HL-60/S4 treated with retinoic acid at 250 ng/mL for 4 days and 3 days (cell line): ENCODE data around the gene OVOL1.

Source experiments
- in situ Hi-C: fragments of 300-500 bp; cut with MboI; formaldehyde crosslinking; loops from 2 replicates; pipeline ENCODE4 v1.7.0; 2022; ENCODE audit warnings: low sequenced_read_pairs

OVOL1 gene

DNA sequence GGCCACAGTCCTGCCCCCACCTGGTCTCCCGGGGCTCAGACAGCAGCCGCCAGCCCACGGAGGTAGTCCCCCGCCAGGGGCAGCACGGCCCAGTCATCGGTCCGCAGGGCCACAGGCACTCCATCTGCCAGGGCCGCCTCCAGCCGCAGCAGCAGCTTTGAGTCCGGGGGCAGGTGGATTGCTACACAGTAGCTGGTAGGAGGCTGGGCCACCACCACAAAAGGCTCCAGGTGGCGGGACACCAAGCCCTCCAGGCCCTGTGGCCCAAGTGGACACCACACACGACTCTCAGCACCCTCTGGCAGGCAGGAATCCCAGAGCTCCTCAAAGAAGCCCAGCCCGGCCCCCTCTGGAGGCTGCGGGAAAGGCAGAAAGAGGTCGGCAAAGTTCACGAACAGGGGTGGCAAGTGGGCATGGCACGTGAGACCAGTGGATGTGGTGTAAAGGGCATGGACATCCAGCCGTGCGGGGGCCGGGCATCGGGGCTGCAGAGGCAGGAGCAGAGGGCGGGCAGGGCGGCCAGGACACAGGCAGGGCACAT, 9.0 kb upstream of the OVOL1 start:
- in situ Hi-C loops = no loop called here

DNA sequence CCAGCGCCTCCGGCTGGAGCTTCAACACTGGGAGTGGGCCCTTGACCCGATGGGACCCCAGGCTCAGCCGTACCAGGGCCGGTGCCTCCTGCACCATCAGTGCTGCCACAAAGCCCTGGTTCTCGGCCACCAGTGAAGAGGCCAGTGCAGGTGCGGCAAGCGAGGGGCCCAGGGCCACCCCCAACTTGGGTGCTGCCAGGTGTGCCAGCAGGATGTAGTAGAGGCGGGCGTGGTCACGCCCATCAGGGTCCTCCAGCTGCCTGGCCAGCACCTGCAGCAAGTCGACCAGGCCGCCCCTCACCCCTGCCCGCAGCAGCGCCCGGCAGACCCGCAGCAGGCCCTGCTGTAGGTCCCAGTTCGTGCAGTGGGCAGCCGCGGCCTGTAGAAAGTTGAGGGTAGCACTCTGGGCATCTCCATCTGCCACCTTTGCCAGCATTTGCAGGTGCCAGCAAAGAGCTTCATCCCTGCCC, 8.4 kb upstream of the OVOL1 start:
- in situ Hi-C loops = no loop called here

DNA sequence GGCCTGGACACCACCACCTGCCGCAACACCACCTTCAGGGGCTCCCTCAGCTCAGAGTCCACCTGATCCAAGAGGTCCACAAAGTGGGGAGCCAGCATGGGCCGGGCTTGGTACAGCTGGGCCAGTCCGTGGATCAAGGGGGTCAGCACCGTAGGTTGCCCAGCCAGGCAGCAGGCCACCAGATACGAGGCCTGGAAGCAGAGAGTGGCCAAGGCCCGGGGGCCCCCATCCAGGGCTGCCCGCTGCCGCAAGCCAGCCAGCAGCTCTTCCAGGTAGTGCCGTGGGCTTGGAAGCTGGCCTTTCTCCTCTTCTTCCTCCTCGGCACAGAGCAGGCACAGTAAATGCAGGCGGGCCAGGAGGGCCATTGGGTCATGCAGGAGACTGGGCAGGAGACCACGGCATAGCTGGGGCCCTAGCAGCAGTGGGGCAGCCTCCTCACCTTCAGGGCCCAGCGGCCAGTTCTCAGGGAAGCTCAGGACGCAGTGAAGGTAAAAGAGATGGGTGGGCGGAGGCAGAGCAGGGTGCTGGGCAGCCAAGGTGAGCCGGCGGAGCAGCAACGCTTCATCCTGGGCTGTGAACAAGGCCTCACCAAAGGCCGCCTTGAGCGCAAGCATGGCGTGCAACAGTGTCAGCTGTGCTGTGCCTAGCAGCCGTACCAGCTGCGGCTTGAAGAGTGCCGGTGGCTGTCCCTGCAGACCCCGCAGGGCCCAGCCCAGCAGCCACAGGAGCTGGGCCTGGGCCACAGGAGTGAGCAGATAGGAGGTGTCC, 7.8 kb upstream of the OVOL1 start:
- in situ Hi-C loops = no loop called here

DNA sequence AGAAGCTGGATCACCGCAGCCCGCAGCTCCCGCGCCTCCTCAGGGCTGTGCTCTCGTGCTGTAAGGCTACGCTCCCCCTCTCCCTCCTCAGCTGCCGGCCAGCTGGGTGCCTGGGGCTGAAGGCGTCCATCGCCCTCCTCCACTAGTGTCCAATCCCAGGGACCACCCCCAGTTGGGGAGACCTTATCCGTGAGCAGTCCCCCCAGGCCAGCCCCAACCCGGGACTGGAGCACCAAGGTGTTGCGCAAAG, 7.3 kb upstream of the OVOL1 start:
- in situ Hi-C loops = no loop called here

DNA sequence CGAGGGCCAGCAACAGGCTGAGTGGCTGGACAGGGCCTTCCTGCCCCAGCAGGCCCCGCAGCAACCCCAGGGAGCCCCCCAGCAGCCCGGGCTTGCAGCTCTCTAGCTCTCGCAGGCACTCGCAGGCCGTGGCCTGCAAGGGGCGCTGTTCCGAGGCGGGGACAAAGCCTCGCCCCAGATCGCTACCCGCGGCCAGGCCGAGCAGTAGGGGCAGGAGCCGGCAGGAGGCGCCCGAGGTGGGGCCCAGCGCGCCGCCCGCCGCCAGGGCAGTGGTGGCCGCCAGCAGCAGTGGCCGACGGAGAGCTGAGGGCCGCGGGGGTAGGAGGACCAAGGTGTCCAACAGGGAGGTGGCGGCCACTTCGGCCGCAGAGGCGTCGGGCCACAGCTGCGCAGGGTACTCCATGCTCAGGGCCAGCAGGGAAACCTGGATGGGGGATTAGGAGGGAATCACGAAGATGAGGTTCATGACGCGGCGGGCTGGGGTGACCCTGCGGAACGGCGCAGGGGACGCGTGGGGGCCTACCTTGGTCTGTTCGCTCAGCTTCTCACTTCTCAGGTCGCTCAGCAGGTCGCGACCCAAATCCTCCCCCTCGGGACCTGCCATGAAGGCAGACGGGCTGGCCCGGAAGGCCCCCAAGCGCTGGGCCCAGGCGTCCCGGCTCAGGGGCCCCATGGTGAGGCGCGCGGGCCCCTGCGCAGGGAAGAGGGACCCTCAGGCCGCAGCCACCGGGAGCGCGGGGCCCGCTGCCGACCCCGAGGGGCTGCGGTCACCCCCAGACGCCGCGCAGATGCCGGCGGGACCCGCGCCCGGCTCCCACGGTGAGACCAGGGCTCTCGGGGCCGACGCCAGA, 6.7 kb upstream of the OVOL1 start:
- in situ Hi-C loops = no loop called here

DNA sequence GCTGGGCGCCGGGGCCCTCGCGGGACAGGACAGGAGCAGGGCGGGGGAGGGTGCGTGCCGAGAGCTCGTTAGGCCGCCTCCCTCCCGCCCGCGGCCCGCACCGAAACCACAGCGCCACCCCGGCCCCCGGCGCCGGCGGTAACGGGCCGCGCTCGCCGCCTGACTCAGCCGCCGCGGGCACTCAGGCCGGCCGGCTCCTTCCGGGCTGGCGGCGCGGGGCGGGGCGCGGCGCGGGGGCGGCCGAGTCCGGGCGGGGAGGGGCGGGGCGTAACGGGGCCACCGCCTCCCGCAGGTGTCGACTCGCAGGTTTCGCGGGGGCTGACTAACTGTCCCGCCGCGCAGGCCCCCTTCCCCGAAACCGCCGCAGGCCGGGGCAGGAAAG, 6.1 kb upstream of the OVOL1 start, which contains the start of gene AP5B1:
TSS of gene AP5B1 (minus strand) at position 207 of the 382 bp plus-strand sequence. CDS start 385 bp downstream, outside the sequence.
- in situ Hi-C loops = no loop called here

DNA sequence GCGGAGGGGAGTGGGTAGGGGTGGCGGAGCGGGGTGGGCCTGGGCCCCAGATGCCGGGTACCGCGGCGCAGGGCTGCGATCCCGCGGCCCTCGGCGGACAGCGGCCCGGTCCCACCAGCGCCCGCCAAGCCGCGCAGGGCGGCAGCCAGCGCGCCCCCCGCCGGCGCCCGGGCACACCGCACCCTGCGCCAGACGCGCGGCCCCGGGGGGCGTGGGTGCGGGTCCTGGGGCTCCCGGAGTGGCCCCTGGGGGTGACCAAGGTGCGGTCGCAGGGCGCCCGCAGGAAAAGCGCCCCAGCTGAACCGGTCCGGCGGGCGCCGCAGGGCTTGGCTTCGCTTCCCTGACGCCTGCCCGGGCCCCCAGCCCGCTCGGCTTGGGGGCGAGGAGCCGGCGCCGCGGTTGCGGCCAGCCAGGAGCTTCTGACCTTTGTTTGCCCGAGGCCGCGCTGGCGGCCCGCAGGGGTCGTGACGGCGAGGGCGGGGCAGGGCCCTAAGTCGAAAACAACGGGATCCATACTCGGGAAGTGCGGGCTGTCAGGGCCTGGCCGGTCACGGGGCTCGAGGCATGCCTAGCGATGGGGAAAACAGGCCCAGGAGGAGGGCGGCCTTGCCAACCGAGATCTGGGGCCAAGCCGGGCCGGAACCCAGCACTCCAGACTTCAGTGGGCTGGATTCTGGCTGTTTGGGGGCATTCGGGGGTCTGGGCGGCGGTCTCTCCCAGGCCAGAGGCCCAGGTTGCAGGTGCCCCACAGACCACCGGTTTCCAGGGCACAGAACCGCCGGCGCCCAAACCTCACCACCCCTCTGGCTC, 5.5 kb upstream of the OVOL1 start:
- in situ Hi-C loops = no loop called here

DNA sequence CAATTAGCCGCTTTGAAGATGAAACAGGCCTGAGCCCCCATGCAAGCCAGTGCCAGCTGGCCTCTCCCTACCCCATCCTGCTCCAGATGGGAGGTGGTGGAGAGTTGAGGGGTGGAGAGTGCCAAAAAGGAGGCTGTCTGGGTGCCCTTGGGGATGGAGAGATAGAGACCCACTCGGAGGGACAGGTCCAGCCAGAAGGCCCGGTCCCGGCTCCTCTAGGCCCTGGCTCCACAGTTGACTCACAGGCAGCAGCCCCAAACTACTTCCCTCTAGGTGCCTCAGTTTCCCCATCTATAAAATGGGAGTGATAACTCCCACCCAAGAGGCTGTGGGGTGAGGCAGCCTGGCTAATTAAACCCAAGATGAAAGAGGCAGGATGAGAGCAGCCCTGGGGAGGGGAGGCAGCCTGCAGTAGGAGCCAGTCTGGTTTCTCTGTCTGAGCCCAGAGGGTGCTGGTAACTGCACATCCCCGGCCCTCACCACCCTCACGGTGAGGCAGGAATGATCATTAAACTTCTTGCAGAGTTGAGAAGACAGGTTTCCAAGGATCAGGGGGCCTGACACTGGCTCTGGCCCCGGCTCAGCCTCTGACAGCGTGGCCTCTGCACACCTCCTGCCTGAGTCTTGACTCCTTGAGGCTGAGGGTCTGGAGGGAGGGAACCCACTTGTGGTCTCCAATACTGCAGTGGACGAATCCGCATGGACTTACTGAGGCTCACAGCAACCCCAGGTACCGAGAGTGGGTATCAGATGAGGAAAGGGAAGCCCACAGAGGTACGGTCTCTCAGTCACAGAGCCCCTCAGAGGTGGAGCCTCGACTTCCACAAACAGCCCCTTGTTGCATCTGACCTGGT, 4.7 kb upstream of the OVOL1 start:
- in situ Hi-C loops = no loop called here

DNA sequence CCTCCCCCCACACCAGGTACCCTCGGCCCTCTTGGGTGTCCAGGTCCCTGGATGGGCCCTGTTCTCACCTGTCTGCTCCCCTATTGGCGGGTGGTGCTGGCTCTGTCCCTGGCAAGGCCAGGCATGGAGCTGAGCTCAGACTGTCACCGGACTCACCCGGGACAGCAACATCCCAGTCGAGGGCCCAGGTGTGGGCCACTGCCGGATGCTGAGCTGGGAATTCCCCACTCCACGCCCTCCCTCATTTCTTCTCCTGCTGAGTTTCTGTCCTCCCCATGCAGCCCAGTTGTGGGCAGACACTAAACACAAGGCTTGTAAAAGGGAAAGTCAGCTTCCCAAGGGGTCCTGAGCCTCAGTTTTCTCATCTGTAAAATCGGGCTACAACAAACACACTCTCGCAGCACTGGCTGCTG, 4.0 kb upstream of the OVOL1 start:
- in situ Hi-C loops = no loop called here

DNA sequence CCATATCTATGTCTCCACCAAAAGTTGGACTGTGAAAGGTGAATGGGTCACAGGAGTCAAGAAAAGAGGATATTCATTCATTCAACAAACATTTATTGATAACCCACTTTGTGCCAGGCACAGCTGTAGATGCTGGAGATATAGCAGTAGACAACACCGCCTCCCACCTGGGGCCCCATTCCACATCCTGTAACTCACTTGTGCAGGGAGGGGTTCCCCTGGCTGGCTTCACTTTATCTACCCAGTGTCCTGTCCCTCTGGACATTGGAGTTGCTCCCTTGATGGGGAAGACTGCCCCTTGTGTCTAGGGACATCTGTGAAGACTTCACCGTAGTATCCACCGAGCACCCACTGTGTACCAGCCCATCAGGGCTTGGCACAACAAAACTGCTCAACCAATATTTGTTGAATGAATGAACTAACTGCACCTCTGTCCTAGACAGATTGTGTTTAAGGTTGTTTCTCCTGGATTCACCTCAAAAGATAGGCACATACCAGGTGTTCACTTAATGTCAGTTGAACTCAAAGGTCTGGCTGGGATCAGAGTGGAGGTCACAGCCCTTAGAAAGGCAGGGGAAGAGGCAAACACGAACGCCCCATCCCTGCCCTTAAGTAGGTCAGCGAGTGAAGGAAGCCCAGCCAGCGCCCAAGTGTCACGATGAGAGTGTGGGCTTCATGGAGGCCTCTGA, 1.4 kb upstream of the OVOL1 start:
- in situ Hi-C loops = no loop called here

DNA sequence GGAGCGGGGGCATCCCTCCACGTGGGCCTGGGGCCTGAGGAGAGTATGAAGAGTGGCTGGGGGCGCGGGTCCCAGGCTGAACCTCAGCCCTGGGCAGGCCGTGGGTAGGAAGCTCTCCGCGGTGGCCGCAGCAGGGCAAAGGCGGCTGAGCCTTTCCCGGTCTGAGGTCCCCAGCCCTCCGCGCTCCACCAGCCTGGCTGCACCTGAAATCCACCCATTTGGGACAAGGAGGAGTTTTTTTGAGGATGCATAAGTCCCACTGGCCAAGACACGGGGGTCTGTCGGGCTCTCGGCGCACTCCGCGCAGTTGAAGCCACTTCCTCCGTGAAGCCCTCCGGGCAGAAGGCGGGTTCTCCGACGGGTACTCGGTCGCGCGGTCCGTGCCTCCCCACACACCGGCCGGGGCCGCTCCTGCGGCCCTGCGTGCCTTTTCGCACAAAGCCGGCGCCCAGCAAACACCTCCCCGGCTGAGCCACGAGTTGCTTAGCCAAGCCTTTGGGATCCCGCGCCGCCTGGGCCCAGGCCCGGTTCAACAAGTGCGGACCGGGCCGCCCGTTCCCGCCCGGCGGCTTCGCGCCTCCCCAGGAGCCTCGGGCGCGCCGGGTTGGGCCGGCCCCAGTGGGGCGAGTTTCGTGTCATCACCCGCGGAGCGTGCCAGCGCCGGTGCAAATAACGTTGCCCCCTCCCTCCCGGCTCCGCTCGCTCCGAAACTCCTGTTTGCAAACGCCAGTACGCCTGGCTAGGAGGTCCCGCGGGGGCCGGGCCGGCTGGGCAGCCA, 666 bp upstream of the OVOL1 start:
- in situ Hi-C loops = no loop called here

DNA sequence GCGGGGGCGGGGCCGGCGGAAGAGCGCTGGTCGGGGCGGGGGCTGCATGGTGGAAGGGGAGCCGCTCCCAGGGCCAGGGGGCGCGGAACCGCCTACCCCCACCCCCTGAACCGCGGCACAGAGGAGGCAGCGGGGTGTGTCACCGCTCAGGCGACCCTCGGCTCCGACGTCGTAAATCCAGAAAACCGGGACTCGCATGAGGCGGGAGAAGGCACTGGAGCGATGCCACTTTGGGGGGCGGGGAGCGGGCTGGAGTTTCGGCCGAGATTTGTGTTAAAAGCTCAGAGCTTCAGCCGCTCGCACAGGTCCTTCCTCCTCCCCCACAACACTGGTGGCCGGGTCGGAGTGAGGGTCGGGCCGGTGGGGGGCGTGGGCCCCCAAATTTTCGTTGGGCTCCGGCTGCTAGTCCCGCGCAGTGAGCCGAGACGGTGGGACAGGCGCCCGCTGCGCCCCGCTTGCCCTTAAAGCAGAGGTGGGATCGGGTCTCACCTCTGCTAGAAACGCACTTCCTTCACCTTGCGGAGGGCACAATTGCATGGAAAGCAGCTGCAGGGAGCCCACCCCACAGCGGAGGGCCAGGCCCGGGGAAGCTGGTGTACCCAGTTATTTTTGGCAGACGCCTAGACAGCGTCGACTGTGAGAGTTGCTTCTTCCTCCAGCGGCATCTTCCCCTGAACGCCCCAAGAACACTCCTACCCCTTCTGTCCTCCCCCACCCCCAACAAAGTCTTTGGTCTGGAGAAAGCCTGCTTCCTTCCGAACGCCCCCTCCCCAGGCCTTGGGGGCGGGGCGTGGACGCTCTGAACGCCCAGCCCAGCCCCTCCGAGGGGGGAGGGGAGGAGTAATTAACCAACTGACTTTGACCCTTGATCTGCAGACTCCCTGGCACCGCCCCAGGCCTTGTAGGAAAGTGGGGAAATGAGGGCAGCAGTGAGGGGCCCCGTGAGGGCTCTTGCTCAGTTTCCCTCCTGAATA, 1.1 kb downstream of the OVOL1 start:
- in situ Hi-C loops = no loop called here

DNA sequence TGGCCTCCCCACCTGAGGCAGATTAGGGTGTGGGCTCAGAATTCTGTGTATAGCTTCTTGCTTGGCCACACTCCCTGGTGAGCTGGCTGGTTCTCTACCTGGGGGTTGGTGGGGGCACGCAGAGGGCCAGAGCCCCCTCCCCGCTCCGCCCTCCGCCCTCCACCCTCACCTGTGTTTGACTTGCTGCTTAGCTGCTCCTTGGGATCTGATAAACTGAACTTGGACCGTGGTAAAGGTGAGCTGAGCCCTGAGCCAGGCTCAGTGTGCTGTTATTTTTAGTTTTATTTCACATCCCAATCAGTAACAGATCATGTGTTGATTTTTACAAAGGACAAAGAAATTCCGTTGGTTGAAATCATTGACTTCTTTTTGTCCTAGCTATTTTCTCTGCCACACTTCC, 2.0 kb downstream of the OVOL1 start:
- in situ Hi-C loops = no loop called here

DNA sequence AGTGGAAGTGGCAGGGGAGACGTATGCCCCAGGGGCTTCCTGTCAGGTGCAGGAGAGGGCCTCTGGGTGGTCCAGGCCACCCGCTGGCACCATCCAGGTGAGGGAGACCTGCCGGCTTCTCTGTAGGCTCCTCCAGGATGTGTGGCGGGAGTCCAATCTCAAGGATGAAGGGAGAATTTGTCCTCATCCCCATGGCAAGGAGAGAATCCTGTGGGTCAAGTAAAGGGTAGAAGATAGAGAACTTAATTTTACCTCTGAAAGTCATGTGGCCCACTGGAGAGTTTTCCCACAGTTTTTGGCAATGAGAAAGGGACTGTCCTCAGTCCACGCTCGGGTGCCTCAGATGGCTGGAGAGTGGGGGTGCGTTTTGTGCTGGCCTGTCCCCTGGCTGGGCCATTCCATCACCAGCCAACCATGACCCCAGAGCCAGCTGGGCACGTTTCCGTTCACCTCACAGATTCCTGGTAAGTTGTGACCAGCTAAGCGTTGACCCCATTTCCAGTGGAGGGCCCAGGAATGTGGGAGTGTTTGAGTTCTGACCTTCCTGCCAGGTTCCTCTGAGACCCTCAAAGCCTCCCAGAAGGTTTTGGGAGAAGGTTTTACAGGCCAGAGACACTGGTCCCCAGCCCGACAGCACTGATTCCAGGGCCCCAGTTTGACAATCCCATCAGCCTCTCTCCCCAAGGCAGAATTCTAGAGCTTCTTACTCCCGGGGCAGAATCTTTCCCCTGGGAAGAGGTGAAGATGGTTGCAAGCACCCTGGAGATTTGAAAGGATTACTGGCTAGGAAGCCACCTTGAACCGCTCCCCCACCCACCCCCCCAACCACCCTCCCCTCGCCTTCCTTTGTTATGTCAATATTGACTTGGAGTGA, 2.6 kb downstream of the OVOL1 start:
- in situ Hi-C loops = no loop called here

DNA sequence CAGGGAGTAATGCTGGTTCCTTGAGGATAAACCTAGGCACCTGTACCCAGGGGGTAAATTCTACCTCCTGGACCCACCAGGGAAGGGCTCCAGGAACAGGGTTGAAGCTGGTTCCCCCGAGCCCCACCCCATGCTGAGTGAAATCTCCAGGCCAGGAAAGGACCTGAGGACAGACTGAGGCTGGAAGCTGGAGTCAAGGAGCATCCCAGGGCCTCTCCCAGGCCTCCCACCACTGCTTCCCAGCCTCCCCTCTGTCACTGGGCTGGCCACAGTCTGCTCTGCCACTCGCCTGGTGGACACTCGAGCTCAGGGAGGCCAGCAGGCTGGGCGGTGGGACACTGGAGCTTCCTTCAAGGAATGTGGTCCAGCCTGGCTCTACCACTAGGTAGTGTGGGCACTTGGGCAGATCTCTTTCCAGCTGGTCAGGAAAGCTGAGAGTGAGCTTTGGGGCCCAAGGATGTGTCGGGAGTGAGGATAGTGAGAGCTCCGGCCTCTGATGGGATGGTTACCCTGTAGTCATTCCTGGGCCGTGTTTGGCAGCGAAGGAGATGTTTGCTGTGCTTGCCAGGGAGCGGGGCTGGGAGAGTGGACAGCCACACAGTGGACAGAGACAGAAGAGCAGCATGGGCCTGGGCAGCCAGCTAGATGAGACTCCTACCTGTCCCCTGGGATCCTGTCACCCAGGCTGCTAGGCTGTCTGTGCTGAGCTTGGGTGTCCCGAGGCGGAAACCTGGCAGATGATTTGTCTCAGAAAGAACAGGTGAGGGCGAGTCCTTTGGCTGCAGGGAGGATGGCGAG, 3.4 kb downstream of the OVOL1 start:
- in situ Hi-C loops = no loop called here
